DND-41 (cell line): Measurements from ENCODE around the gene ANGEL2.

Source experiments
- ATAC-seq: fragments of 200-7000 bp; cut with Tn5 transposase; 3 replicates; pipeline ENCODE4 v1.9.1; 2021; ENCODE audit warnings: low read depth; ENCODE audit not compliant: insufficient read depth
- DNase-seq: peaks from one replicate; pipeline ENCODE4 v3.0.0-alpha.2; 2020
- H2AFZ ChIP-seq: 2 replicates; pipeline ENCODE4 v1.6.0; 2012; ENCODE audit warnings: low read depth, low read length
- H3K27ac ChIP-seq: 2 replicates; pipeline ENCODE4 v1.5.1; 2012; ENCODE audit warnings: low read length, inconsistent platforms
- H3K27me3 ChIP-seq: fragments of 200-600 bp; sonication (generic); 2 replicates; pipeline ENCODE4 v1.6.0; 2012; ENCODE audit warnings: low read length, mild to moderate bottlenecking, inconsistent platforms; ENCODE audit not compliant: insufficient read depth, poor library complexity
- H3K36me3 ChIP-seq: 2 replicates; pipeline ENCODE4 v1.5.1; 2012; ENCODE audit warnings: low read length, inconsistent platforms; ENCODE audit not compliant: insufficient read depth
- H3K4me1 ChIP-seq: 2 replicates; pipeline ENCODE4 v1.5.1; 2012; ENCODE audit warnings: mild to moderate bottlenecking, low read length; ENCODE audit not compliant: insufficient read depth
- H3K4me2 ChIP-seq: 2 replicates; pipeline ENCODE4 v1.6.0; 2012; ENCODE audit warnings: mild to moderate bottlenecking, moderate library complexity, low read length, inconsistent platforms; ENCODE audit not compliant: insufficient read depth
- H3K4me3 ChIP-seq, 2 experiments: fragments of 200-600 bp in 1 of 2; shearing (Covaris generic) in 1 of 2; 2 replicates each; pipeline ENCODE4 v1.5.1; 2012 to 2016; ENCODE audit warnings: inconsistent platforms in 2 of 2, low read length in 2 of 2, mild to moderate bottlenecking in 2 of 2, low read depth in 1 of 2, moderate library complexity in 1 of 2
- H3K79me2 ChIP-seq: 2 replicates; pipeline ENCODE4 v1.6.0; 2012; ENCODE audit warnings: low read length, inconsistent platforms; ENCODE audit not compliant: insufficient read depth
- H3K9ac ChIP-seq: 2 replicates; pipeline ENCODE4 v1.6.0; 2012; ENCODE audit warnings: low read depth, mild to moderate bottlenecking, inconsistent platforms, low read length, moderate library complexity
- H3K9me3 ChIP-seq: 2 replicates; pipeline ENCODE4 v1.5.1; 2012; ENCODE audit warnings: low read length, moderate library complexity, mild to moderate bottlenecking, inconsistent platforms; ENCODE audit not compliant: insufficient read depth, severe bottlenecking
- H4K20me1 ChIP-seq: 2 replicates; pipeline ENCODE4 v1.6.0; 2012; ENCODE audit warnings: low read length; ENCODE audit not compliant: insufficient read depth
- CTCF ChIP-seq: IDR thresholded peaks from 2 replicates; pipeline ENCODE4 v1.5.1; 2012; ENCODE audit warnings: borderline replicate concordance, low read length, moderate library complexity, mild to moderate bottlenecking; ENCODE audit not compliant: poor library complexity, severe bottlenecking; ENCODE audit errors: extremely low read depth
- EZH2 ChIP-seq: IDR thresholded peaks from 3 replicates; pipeline ENCODE4 v1.6.1; 2012; ENCODE audit warnings: borderline replicate concordance, low read depth, mild to moderate bottlenecking, moderate library complexity, low read length, inconsistent platforms; ENCODE audit not compliant: severe bottlenecking

ANGEL2 gene

GRCh38 chr1:212951126-212951946, 64.3 kb downstream of the ANGEL2 start:
- no peaks in the 10 kb centered on the region for H3K4me1 ChIP-seq
- H3K9me3 ChIP-seq = no peaks in the 10 kb centered on the region
- H3K27me3 ChIP-seq = peaks cover 15% of the 10 kb centered on the region
- H3K4me2 ChIP-seq = no peak overlapping the region
- no peak overlapping the region for H3K27ac ChIP-seq
- H4K20me1 ChIP-seq = no peaks in the 10 kb centered on the region
- ATAC-seq = no peak
- no peak overlapping the region for H3K9ac ChIP-seq
- H3K36me3 ChIP-seq = no peaks in the 10 kb centered on the region
- no peak overlapping the region for H3K4me3 ChIP-seq
- H3K79me2 ChIP-seq = no peaks in the 10 kb centered on the region
- no peak for DNase-seq
- no peak overlapping the region for H2AFZ ChIP-seq
- TF ChIP-seq EZH2 (no peak), CTCF (no peak)

- Histone ChIP-seq H3K4me3 (no peak within 1 kb of the TSS), H3K27ac (no peak within 1 kb of the TSS), H3K79me2 (no peaks in the 10 kb centered on the region), H3K9ac (no peak within 1 kb of the TSS), H3K4me1 (no peaks in the 10 kb centered on the region), H3K9me3 (no peaks in the 10 kb centered on the region), H3K27me3 (peaks cover 8% of the 10 kb centered on the region), H4K20me1 (no peaks in the 10 kb centered on the region), H3K36me3 (no peaks in the 10 kb centered on the region), H3K4me2 (no peak within 1 kb of the TSS), H2AFZ (no peak within 1 kb of the TSS)
- DNase-seq (no peak), ATAC-seq (no peak)
- no peak for TF ChIP-seq CTCF
- no peak for TF ChIP-seq EZH2
These were observed 65.2 kb downstream of the ANGEL2 start, which contains the start of gene VASH2 for GRCh38 chr1:212950243-212951125. Gene VASH2, plus strand, starts transcription at chr1:212950541. Its CDS starts 1,002 bp downstream, at chr1:212951543.

GRCh38 chr1:212949771-212950170, 65.9 kb downstream of the ANGEL2 start:
- peaks cover 8% of the 10 kb centered on the region for H3K27me3 ChIP-seq
- H3K36me3 ChIP-seq = no peaks in the 10 kb centered on the region
- H3K9ac ChIP-seq = no peak overlapping the region
- TF ChIP-seq EZH2 (no peak), CTCF (no peak)
- ATAC-seq (no peak), DNase-seq (no peak)
- H4K20me1 ChIP-seq = no peaks in the 10 kb centered on the region
- no peak overlapping the region for H3K4me3 ChIP-seq
- H3K79me2 ChIP-seq = no peaks in the 10 kb centered on the region
- no peaks in the 10 kb centered on the region for H3K4me1 ChIP-seq
- no peak overlapping the region for H3K27ac ChIP-seq
- H3K4me2 ChIP-seq = no peak overlapping the region
- H3K9me3 ChIP-seq = no peaks in the 10 kb centered on the region
- H2AFZ ChIP-seq = no peak overlapping the region
